T-helper 2 cell treated with Interferon-gamma antibody and Interleukin-4, amounts not matched to agents 100 ng/mL and 5 ng/mL, for 36 hours (primary cell): ENCODE measurements around the gene TRIM33. TPM values are rescaled to one million over a fixed set of nuclear protein-coding genes. Genes with fewer than 3 reads are reported as not detected.
"Not testable (repeated sequence)": the region's sequence is repeated elsewhere in the genome, so short reads cannot be mapped to it uniquely, and the experiment has no call there.

Source experiments
- intact Hi-C: fragments of 100-400 bp; cut with micrococcal nuclease; formaldehyde crosslinking; loops from one replicate; pipeline ENCODE4 v1.15.1; 2023
- total RNA-seq: library from RNA; stranded (reverse); gene quantifications from 2 replicates; pipeline ENCODE4 v1.2.3, GENCODE V29; 2022

TRIM33 gene
- total RNA-seq, 1 donor from 2014 or later, result 39.6 TPM

- intact Hi-C loops, result not testable (repeated sequence)
These were observed 147.8 kb downstream of the TRIM33 start for GRCh38 chr1:114363230-114363629.

GRCh38 chr1:114359791-114360190 is 151.2 kb downstream of the TRIM33 start:
- intact Hi-C loops, result no loop called here

- intact Hi-C loops, result no loop called here
These were observed 155.8 kb downstream of the TRIM33 start for GRCh38 chr1:114355240-114355639.

GRCh38 chr1:114353262-114353661 is 157.7 kb downstream of the TRIM33 start:
- intact Hi-C loops, result no loop called here

- intact Hi-C loops, result no loop called here
These were observed 158.2 kb downstream of the TRIM33 start for GRCh38 chr1:114352797-114353196.

- intact Hi-C loops, result no loop called here
These were observed 160.1 kb downstream of the TRIM33 start for GRCh38 chr1:114350731-114351445.

GRCh38 chr1:114349891-114350605 is 161.0 kb downstream of the TRIM33 start:
- intact Hi-C loops, result loop anchor here (10.0 kb wide), 2 partner anchors 435 to 1395 kb away; partner anchors contain the start of genes SIKE1 and SLC16A1

GRCh38 chr1:114347431-114348209 is 163.4 kb downstream of the TRIM33 start:
- intact Hi-C loops, result loop anchor here (2.0 to 10.0 kb wide), 4 partner anchors 163 to 1393 kb away; partner anchors contain the start of genes SIKE1, SLC16A1 and TRIM33

- intact Hi-C loops, result loop anchor here (1.0 to 10.0 kb wide), 9 partner anchors 82 to 1392 kb away; partner anchors contain the start of genes BCAS2, DENND2C, NRAS and SIKE1
These were observed 164.4 kb downstream of the TRIM33 start for GRCh38 chr1:114346480-114347029.

GRCh38 chr1:114345930-114346479 is 165.0 kb downstream of the TRIM33 start:
- intact Hi-C loops, result loop anchor here (1.0 to 10.0 kb wide), 9 partner anchors 82 to 1391 kb away; partner anchors contain the start of genes BCAS2, DENND2C, NRAS and SIKE1

GRCh38 chr1:114344656-114345055 is 166.3 kb downstream of the TRIM33 start:
- intact Hi-C loops, result loop anchor here (10.0 kb wide), 2 partner anchors 440 to 1390 kb away; partner anchors contain the start of genes SIKE1 and SLC16A1

Other genes starting within 250 kb of the TRIM33 start
- gene BCAS2, start 70.4 kb upstream of the TRIM33 start, total RNA-seq, result 44.7 and 45.7 TPM in 2 replicates
- gene DENND2C, start 158.8 kb upstream of the TRIM33 start, total RNA-seq, result 0.05 and 0.11 TPM in 2 replicates
- gene AMPD1, start 184.3 kb upstream of the TRIM33 start, total RNA-seq, result not detected in 2 replicates
- gene NRAS, start 205.6 kb upstream of the TRIM33 start, total RNA-seq, result 53.5 and 54.4 TPM in 2 replicates
- 346 and 367 TPM in 2 replicates for gene CSDE1, start 246.8 kb upstream of the TRIM33 start, total RNA-seq